Kidney capillary endothelial cell (primary cell): ENCODE measurements around the gene TMEM185B.
A peak's percentile ranks its signal among the peaks of the same experiment; 100 is the strongest.
"Not testable (repeated sequence)": the region's sequence is repeated elsewhere in the genome, so short reads cannot be mapped to it uniquely, and the experiment has no call there.

Source experiments
- DNase-seq: peaks from one replicate; pipeline ENCODE4 v3.0.0-alpha.2; 2018; ENCODE audit warnings: low spot score

TMEM185B gene

DNA sequence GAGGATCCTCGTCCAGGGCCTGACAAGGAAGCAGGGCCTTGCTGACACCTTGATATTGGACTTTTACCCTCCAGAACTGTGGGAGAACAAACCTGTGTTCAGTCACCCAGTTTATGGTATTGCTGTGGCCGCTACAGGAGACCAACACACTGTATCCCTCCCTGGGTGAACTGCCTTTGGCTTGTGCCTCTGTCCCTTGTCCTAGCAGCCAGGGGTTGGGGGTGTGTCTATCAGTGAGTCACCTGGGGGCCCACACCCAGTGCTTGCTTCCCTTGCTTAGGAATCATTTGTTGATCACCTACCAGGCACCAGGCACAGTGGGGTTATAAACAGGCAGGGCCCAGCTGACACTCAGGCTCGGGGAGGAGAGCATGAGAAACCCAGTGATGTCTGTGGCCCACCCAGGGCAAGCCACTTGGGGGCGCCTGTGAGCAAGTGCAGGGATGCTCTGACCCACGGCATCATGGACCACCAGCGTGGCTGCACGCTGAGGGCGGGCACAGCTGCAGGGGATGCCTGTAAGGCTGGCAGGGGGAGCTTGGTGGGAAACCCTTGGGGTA is 17.1 kb downstream of the TMEM185B start:
- DNase-seq, result no peak

GRCh38 chr2:120204945-120205670 is 18.1 kb downstream of the TMEM185B start:
- no peak for DNase-seq

DNA sequence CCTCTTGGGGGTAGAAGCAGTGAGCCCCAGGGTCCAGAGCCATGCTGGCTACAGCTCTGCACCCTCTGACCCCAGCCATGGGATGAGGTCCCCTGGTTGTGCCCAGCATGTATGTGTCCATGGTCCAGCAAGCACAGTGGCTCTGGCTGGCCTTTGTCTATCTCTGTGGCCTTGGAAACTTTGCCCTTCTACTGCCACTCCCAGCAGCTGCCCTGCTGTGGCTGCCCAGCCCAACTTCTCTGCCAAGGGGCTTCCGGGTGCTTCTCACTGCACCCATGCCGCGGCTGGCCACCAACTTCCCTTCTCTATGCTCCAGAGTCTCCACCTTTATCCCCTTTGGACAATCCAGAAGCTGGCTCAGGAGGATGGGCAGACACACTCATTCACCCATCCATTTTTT is 18.8 kb downstream of the TMEM185B start:
- no peak for DNase-seq

- no peak for DNase-seq
These were observed 19.2 kb downstream of the TMEM185B start for GRCh38 chr2:120204022-120204405.

DNA sequence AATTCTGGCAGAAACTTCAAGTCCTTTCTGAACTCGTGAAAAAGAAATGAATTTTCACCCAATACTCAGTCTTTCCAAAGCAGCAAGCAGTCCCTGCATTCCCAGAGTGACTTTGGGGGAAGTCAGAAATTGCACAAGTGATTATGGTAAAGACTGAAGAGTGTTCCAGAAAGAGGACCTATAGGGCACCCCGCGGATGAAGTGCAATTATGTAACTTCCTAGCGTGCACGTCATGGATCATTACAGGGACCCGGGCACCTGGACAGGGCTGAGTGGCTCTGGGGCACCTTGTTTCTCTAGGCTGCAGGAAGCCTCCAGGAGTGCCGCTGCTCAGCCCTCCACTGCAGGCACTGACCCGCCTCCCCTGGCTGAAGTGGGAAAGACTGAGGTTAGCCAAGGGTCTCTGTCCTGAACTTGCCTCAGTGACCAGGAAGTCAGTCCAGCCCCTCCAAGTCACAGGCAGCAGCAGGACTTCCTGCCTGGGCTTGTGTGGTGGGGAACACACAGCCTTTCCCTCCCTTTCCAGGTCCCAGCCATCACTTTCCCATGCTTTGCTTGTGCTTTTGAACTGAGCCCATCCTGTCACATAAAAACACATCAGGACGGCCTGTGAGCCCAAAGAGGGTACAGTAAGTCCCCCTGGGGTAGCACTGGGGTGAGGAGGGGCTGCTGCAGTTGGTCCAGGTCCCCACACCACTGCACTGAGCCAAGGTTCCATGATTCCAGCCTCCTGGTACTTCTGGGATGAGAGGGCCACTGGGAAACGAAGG is 19.8 kb downstream of the TMEM185B start:
- DNase-seq, result no peak

- DNase-seq, result not testable (repeated sequence)
These were observed 23.3 kb downstream of the TMEM185B start for GRCh38 chr2:120199817-120200459.

DNA sequence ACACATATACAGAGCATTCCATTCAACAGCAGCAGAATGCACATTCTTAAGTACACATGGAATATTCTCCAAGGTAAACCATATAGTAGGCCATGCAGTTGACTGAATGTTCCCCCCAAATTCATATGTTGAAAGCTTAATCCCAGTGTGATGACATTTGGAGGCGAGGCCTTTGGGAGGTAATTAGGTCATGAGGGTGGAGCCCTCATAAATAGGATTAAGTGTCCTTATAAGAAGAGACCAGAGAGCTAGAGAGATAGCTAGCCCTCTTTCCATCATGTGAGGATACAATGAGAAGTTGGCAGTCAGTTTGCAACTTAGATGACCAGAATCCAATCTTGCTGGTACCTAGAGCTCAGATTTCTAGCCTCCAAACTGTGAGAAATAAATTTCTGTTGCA is 27.6 kb downstream of the TMEM185B start:
- DNase-seq, result no peak

DNA sequence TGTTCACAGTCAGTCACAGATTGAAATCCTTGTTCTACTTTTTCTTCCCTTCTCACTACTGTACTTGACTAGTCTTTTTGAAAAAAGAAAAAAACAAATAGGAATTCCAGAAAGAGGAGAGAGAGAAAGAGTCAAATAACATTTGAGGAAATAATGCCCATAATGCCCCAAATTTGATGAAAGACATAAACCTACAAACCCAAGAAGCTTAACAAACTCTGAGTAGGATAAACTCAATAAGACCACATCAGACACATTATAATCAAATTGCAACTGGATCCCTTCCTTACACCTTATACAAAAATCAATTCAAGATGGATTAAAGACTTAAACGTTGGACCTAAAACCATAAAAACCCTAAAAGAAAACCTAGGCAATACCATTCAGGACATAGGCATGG is 30.9 kb downstream of the TMEM185B start:
- DNase-seq, result no peak

- DNase-seq, result no peak
These were observed 34.0 kb downstream of the TMEM185B start for GRCh38 chr2:120189189-120189588.

- no peak for DNase-seq
These were observed 41.1 kb downstream of the TMEM185B start for GRCh38 chr2:120182019-120182560.

- DNase-seq, result no peak
These were observed 43.1 kb downstream of the TMEM185B start for GRCh38 chr2:120180066-120180465.

GRCh38 chr2:120179396-120179795 is 43.8 kb downstream of the TMEM185B start:
- DNase-seq, result no peak

GRCh38 chr2:120177973-120178372 is 45.2 kb downstream of the TMEM185B start:
- no peak for DNase-seq

GRCh38 chr2:120177001-120177621 is 46.1 kb downstream of the TMEM185B start:
- DNase-seq, result peak; percentile 60

- DNase-seq, result no peak
These were observed 46.7 kb downstream of the TMEM185B start for GRCh38 chr2:120176526-120176925.

DNA sequence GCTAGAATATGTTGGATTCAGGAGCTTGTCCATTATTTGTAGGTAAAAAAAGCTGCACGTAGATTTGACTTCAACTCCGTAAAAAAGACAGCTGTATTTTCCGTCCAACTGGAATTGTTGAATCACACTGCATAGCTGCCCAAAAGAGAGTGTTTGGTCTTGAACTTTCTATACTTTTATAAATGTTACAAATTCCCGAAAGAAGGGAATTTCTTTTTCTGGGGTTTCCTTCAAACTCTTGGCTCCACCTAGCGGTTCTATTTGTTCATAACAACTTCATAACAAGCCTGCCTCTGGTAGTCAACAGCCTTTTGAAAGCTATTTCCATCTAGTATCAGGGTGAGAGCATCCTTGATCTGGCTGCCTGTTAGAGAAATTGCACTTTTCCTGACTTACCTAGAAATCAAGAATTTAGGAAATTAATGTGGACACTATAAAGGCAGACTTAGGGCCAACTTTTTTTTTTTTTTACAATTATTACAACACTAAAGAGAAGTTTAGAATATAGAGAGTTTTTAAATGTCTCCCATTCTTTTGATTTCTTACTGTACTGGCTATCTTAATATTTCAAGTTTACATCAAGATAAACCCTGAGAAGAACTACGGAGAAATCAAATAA is 48.1 kb downstream of the TMEM185B start:
- peak; percentile 68 for DNase-seq
